Stimulated activated CD4-positive, alpha-beta T cell treated with anti-CD3 and anti-CD28 coated beads, Interleukin-1b, Interleukin-23, amount 100 ng/mL, for 48 hours (primary cell): ENCODE results near the gene TMEM44.
A peak's percentile ranks its signal among the peaks of the same experiment; 100 is the strongest.
"Not testable (repeated sequence)": the region's sequence is repeated elsewhere in the genome, so short reads cannot be mapped to it uniquely, and the experiment has no call there.

ENCODE experiments used
- DNase-seq: peaks from one replicate; pipeline ENCODE4 v3.0.0-alpha.2; 2020

The TMEM44 gene

GRCh38 chr3:194549853-194550252, 83.4 kb downstream of the TMEM44 start:
- DNase-seq = no peak

- no peak for DNase-seq
Measured at GRCh38 chr3:194548346-194549321, 84.6 kb downstream of the TMEM44 start.

- no peak for DNase-seq
Measured at GRCh38 chr3:194547042-194547441, 86.2 kb downstream of the TMEM44 start.

GRCh38 chr3:194545538-194545937, 87.7 kb downstream of the TMEM44 start:
- not testable (repeated sequence) for DNase-seq

- DNase-seq = no peak
Measured at GRCh38 chr3:194543550-194543949, 89.7 kb downstream of the TMEM44 start.

GRCh38 chr3:194541483-194541882, 91.7 kb downstream of the TMEM44 start:
- DNase-seq = peak; percentile 25

- no peak for DNase-seq
Measured at GRCh38 chr3:194540274-194540905, 92.8 kb downstream of the TMEM44 start.

- no peak for DNase-seq
Measured at GRCh38 chr3:194539498-194539897, 93.7 kb downstream of the TMEM44 start.

GRCh38 chr3:194537732-194538247, 95.4 kb downstream of the TMEM44 start:
- DNase-seq = no peak
